ENCODE results near the gene LUZP1. TPM values are rescaled to one million over a fixed set of nuclear protein-coding genes. Genes with fewer than 3 reads are reported as not detected.

LUZP1 gene
- total RNA-seq, 2 donors from 2014 or later: 43.5 to 49.4 TPM

DNA sequence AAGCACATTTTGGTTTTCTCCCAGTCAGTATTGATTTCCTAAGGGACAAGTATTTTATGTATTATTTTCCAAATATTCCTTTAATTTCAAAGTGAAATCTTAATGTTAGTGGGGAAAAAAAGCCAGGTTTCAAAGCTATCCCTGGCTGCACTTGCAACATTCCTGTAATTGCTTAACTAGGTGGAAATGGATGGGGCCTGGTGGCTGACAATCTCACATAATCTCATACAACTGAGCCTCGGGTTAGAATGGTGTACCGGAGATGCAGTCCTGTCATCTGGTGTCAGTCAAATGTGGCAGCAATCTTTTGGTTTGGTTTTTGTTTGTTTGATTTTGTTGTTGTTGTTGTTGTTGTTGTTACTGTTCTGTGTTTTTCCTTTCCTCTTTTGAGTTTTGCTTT is 103.3 kb downstream of the LUZP1 start:
- Mint-ChIP-seq H3K4me1 (peaks cover 8% of the 10 kb centered on the region), H3K27me3 (ENCODE audit: insufficient read depth) (no peaks in the 10 kb centered on the region), H3K27ac (no peak overlapping the region), H3K9me3 (no peaks in the 10 kb centered on the region), H3K36me3 (ENCODE audit: low read depth) (peaks cover 71% of the 10 kb centered on the region), H3K4me3 (no peak overlapping the region)
- no peak for DNase-seq
- H3K9me3 ChIP-seq (ENCODE audit: control insufficient read depth, low read length): no peaks in the 10 kb centered on the region
- 97% methylated on average over 2 of the region's 2 CpGs; no CpG with 5 or more reads in 1 of the 2 experiments for WGBS, 2 experiments (ENCODE audit: insufficient coverage in 1 of 2, insufficient read length in 1 of 2)
- no peak overlapping the region for H3K9ac ChIP-seq (ENCODE audit: extremely low read depth, low read length, poor library complexity, severe bottlenecking)
- H3K4me3 ChIP-seq (ENCODE audit: low read length): no peak overlapping the region
- no peaks in the 10 kb centered on the region for H3K27me3 ChIP-seq (ENCODE audit: control insufficient read depth, insufficient read depth, low read length, poor library complexity, severe bottlenecking)
- H3K4me1 ChIP-seq (ENCODE audit: control insufficient read depth, insufficient read depth, low read length): no peaks in the 10 kb centered on the region
- peaks cover 82% of the 10 kb centered on the region for H3K36me3 ChIP-seq (ENCODE audit: control insufficient read depth, insufficient read depth, low read length)
- TF ChIP-seq, protein P1, sequence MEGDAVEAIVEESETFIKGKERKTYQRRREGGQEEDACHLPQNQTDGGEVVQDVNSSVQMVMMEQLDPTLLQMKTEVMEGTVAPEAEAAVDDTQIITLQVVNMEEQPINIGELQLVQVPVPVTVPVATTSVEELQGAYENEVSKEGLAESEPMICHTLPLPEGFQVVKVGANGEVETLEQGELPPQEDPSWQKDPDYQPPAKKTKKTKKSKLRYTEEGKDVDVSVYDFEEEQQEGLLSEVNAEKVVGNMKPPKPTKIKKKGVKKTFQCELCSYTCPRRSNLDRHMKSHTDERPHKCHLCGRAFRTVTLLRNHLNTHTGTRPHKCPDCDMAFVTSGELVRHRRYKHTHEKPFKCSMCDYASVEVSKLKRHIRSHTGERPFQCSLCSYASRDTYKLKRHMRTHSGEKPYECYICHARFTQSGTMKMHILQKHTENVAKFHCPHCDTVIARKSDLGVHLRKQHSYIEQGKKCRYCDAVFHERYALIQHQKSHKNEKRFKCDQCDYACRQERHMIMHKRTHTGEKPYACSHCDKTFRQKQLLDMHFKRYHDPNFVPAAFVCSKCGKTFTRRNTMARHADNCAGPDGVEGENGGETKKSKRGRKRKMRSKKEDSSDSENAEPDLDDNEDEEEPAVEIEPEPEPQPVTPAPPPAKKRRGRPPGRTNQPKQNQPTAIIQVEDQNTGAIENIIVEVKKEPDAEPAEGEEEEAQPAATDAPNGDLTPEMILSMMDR (conservative IDR thresholded peaks at IDR 0.05): no peak
- H3K27ac ChIP-seq (ENCODE audit: low read depth, low read length): no peak overlapping the region

DNA sequence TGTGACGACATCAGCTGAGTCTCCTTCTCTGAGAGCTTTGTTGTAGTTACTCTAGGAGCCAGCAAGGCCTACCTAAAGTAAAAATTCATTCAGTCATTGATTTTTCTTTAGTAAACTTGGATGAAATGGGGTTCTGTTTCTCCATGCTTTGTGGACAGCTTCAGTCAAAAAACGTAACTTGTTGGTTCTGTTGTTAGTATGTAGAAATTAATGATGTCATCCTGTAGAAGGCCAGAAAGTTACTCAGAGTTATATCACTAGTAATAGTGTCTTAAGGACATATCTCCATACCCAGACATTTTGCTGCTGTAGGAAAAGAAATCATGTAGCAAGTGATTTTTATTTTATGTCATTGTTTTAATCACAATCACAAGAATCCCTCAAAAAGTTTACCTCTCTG is 106.4 kb downstream of the LUZP1 start:
- TF ChIP-seq, protein P1 (conservative IDR thresholded peaks at IDR 0.05): no peak
- H3K9ac ChIP-seq (ENCODE audit: extremely low read depth, low read length, poor library complexity, severe bottlenecking): no peak overlapping the region
- Mint-ChIP-seq H3K4me1 (peaks cover 3% of the 10 kb centered on the region), H3K4me3 (no peak overlapping the region), H3K27ac (no peak overlapping the region), H3K36me3 (ENCODE audit: low read depth) (peaks cover 72% of the 10 kb centered on the region), H3K9me3 (no peaks in the 10 kb centered on the region), H3K27me3 (ENCODE audit: insufficient read depth) (no peaks in the 10 kb centered on the region)
- no peaks in the 10 kb centered on the region for H3K4me1 ChIP-seq (ENCODE audit: control insufficient read depth, insufficient read depth, low read length)
- WGBS, 2 experiments (ENCODE audit: insufficient coverage in 1 of 2, insufficient read length in 1 of 2): 86 to 91% methylated on average over 2 of the region's 2 CpGs
- DNase-seq: no peak
- H3K4me3 ChIP-seq (ENCODE audit: low read length): no peak overlapping the region
- H3K27me3 ChIP-seq (ENCODE audit: control insufficient read depth, insufficient read depth, low read length, poor library complexity, severe bottlenecking): no peaks in the 10 kb centered on the region
- H3K36me3 ChIP-seq (ENCODE audit: control insufficient read depth, insufficient read depth, low read length): peaks cover 86% of the 10 kb centered on the region
- no peaks in the 10 kb centered on the region for H3K9me3 ChIP-seq (ENCODE audit: control insufficient read depth, low read length)
- no peak overlapping the region for H3K27ac ChIP-seq (ENCODE audit: low read depth, low read length)

DNA sequence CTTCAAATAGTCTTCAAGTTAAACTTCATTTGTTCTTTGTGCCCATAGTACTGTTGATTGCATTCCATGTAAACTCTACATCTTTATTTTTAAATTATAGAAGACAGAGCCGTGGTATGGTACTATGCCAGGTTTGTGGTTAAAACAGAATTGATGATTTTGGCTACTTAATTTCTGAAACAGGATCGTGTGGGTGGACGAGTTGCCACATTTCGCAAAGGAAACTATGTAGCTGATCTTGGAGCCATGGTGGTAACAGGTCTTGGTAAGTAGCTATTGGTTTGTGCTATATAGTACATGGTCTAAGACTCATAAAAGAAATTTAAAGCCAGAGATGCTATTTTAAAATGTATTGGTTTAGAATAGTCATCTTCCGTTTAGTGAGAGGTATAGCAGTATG is 111.4 kb downstream of the LUZP1 start:
- no peak for DNase-seq
- H3K27ac Mint-ChIP-seq: no peak overlapping the region
- H3K36me3 Mint-ChIP-seq (ENCODE audit: low read depth): peaks cover 82% of the 10 kb centered on the region
- H3K27me3 Mint-ChIP-seq (ENCODE audit: insufficient read depth): no peaks in the 10 kb centered on the region
- 94 to 95% methylated on average over 5 of the region's 5 CpGs for WGBS, 2 experiments (ENCODE audit: insufficient coverage in 1 of 2, insufficient read length in 1 of 2)
- H3K36me3 ChIP-seq (ENCODE audit: control insufficient read depth, insufficient read depth, low read length): peaks cover 90% of the 10 kb centered on the region
- TF ChIP-seq, protein P1 (conservative IDR thresholded peaks at IDR 0.05): no peak
- H3K27ac ChIP-seq (ENCODE audit: low read depth, low read length): no peak overlapping the region
- H3K4me3 ChIP-seq (ENCODE audit: low read length): no peak overlapping the region
- no peaks in the 10 kb centered on the region for H3K27me3 ChIP-seq (ENCODE audit: control insufficient read depth, insufficient read depth, low read length, poor library complexity, severe bottlenecking)
- no peaks in the 10 kb centered on the region for H3K4me1 ChIP-seq (ENCODE audit: control insufficient read depth, insufficient read depth, low read length)
- H3K4me3 Mint-ChIP-seq: no peak overlapping the region
- no peaks in the 10 kb centered on the region for H3K9me3 ChIP-seq (ENCODE audit: control insufficient read depth, low read length)
- no peaks in the 10 kb centered on the region for H3K9me3 Mint-ChIP-seq
- no peak overlapping the region for H3K9ac ChIP-seq (ENCODE audit: extremely low read depth, low read length, poor library complexity, severe bottlenecking)
- no peaks in the 10 kb centered on the region for H3K4me1 Mint-ChIP-seq
